HG02610 (cell line): ENCODE results near the gene CSNK1G2.

ENCODE experiments used
- ATAC-seq: cut with Tn5 transposase; IDR thresholded peaks from one replicate; pipeline ENCODE4 v1.9.1; 2021; ENCODE audit warnings: mild to moderate bottlenecking, moderate library complexity; ENCODE audit not compliant: unreplicated experiment

The CSNK1G2 gene

GRCh38 chr19:1943661-1944087 is 2.7 kb downstream of the CSNK1G2 start:
- no peak for ATAC-seq

GRCh38 chr19:1944088-1944915 is 3.3 kb downstream of the CSNK1G2 start:
- no peak for ATAC-seq

- ATAC-seq, result no peak
These were observed 4.1 kb downstream of the CSNK1G2 start for GRCh38 chr19:1944916-1945561.

GRCh38 chr19:1945899-1946298 is 4.9 kb downstream of the CSNK1G2 start:
- no peak for ATAC-seq

- no peak for ATAC-seq
These were observed 6.8 kb downstream of the CSNK1G2 start for GRCh38 chr19:1947651-1948209.

GRCh38 chr19:1949304-1950101 is 8.5 kb downstream of the CSNK1G2 start:
- no peak for ATAC-seq

GRCh38 chr19:1950640-1951039 is 9.7 kb downstream of the CSNK1G2 start:
- no peak for ATAC-seq

- no peak for ATAC-seq
These were observed 11.7 kb downstream of the CSNK1G2 start for GRCh38 chr19:1952635-1953034.

GRCh38 chr19:1953037-1953436 is 12.1 kb downstream of the CSNK1G2 start:
- no peak for ATAC-seq

- no peak for ATAC-seq
These were observed 12.6 kb downstream of the CSNK1G2 start for GRCh38 chr19:1953441-1954094.

GRCh38 chr19:1954532-1954933 is 13.6 kb downstream of the CSNK1G2 start:
- ATAC-seq, result no peak

GRCh38 chr19:1955171-1956121 is 14.5 kb downstream of the CSNK1G2 start:
- no peak for ATAC-seq

GRCh38 chr19:1956122-1956494 is 15.1 kb downstream of the CSNK1G2 start:
- no peak for ATAC-seq

GRCh38 chr19:1956868-1957492 is 16.0 kb downstream of the CSNK1G2 start:
- ATAC-seq, result no peak

GRCh38 chr19:1957562-1958248 is 16.7 kb downstream of the CSNK1G2 start:
- ATAC-seq, result no peak

GRCh38 chr19:1959928-1960589 is 19.1 kb downstream of the CSNK1G2 start:
- ATAC-seq, result no peak

GRCh38 chr19:1961000-1961883 is 20.3 kb downstream of the CSNK1G2 start:
- ATAC-seq, result no peak
